ENCODE data around the gene METTL15.

DNA sequence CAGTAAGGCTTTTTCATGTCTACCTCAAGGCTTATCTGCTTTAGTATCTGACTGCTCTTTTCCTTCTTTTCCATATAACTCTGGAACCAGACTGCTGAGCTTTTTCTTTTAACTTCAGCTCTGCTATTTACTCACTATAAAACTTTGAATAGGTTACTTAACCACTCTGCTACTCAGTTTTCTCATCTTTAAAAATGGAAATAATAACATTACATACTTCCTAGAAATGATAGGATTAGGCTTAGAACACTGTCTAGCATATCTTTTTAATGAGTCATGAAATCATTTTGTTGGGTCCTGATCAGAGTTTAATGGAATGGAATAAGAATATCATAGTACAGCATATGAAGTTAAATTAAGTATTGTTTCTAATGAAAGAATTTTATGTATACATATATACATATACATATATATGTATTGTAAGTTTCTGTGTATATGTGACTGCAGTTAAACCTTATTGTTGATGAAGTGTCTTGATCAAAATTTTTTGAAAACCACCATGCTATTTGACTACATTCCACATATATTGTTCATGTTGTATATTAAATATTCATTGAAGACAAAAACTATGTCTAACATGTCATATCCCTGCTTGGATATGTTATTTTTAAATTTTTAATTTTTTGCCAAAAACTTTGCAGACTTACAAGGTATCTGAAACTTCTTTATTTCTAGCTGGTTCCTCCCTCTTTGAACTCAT, 120.2 kb downstream of the METTL15 start:
- TF ChIP-seq, protein P1, sequence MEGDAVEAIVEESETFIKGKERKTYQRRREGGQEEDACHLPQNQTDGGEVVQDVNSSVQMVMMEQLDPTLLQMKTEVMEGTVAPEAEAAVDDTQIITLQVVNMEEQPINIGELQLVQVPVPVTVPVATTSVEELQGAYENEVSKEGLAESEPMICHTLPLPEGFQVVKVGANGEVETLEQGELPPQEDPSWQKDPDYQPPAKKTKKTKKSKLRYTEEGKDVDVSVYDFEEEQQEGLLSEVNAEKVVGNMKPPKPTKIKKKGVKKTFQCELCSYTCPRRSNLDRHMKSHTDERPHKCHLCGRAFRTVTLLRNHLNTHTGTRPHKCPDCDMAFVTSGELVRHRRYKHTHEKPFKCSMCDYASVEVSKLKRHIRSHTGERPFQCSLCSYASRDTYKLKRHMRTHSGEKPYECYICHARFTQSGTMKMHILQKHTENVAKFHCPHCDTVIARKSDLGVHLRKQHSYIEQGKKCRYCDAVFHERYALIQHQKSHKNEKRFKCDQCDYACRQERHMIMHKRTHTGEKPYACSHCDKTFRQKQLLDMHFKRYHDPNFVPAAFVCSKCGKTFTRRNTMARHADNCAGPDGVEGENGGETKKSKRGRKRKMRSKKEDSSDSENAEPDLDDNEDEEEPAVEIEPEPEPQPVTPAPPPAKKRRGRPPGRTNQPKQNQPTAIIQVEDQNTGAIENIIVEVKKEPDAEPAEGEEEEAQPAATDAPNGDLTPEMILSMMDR (conservative IDR thresholded peaks at IDR 0.05 in 1 of 2, IDR thresholded peaks at IDR 0.05 in 1 of 2; ENCODE audit: extremely low read depth in 1 of 2, insufficient read depth in 1 of 2, low read depth in 1 of 2, low read length in 2 of 2): no peak
- no peak for TF ChIP-seq EZH2 (IDR thresholded peaks at IDR 0.05; ENCODE audit: borderline replicate concordance, low read length)
